ENCODE data around the gene ZFYVE26. TPM values are rescaled to one million over a fixed set of nuclear protein-coding genes. Genes with fewer than 3 reads are reported as not detected.

Gene ZFYVE26
- total RNA-seq, 1 donor from 2014 or later: 18.3 TPM

DNA sequence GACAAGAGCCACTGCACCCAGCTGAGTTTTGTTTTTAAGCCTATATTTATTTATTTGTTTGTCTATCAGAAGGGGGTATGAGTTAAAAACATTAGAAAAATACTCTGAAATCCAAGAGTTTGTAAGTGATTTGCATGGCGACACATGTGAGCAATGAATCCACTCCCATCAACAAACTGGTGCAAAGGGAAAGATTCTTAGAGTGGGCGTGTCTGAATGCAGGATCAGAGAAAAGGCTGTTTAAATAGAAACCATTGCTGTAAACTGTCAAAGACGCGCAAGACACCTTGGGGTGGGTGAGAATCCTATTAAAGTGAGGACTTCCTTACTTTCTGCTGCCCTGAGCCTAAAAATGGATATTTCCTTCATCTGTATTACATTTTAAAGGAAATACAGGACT lies 51.9 kb downstream of the ZFYVE26 start:
- H3K4me2 ChIP-seq: no peak overlapping the region
- Mint-ChIP-seq H3K4me3 (no peak overlapping the region), H3K4me1 (no peaks in the 10 kb centered on the region), H3K27ac (no peak overlapping the region), H3K27me3 (ENCODE audit: insufficient read depth, low read depth) (peaks cover 4% of the 10 kb centered on the region), H3K36me3 (peaks cover 9% of the 10 kb centered on the region), H3K9me3 (no peaks in the 10 kb centered on the region)
- no peaks in the 10 kb centered on the region for H3K27me3 ChIP-seq
- H3K9ac ChIP-seq: no peak overlapping the region
- no peak overlapping the region for H3K27ac ChIP-seq
- H3K36me3 ChIP-seq: peaks cover 3% of the 10 kb centered on the region
- no peaks in the 10 kb centered on the region for H3K4me1 ChIP-seq
- no peak for DNase-seq (ENCODE audit: low spot score)
- H3K4me3 ChIP-seq: no peak overlapping the region
- H3K79me2 ChIP-seq (ENCODE audit: low read depth): no peaks in the 10 kb centered on the region
- H3K9me3 ChIP-seq (ENCODE audit: low read depth): no peaks in the 10 kb centered on the region
- no peak overlapping the region for H2AFZ ChIP-seq (replicated peaks)
- no peaks in the 10 kb centered on the region for H3F3A ChIP-seq (ENCODE audit: low read depth)
- no peaks in the 10 kb centered on the region for H4K20me1 ChIP-seq (ENCODE audit: low read depth)
- TF ChIP-seq EZH2phosphoT487 (IDR thresholded peaks at IDR 0.05) (no peak), EZH2 (IDR thresholded peaks at IDR 0.05) (no peak)
- TF ChIP-seq, protein P1, sequence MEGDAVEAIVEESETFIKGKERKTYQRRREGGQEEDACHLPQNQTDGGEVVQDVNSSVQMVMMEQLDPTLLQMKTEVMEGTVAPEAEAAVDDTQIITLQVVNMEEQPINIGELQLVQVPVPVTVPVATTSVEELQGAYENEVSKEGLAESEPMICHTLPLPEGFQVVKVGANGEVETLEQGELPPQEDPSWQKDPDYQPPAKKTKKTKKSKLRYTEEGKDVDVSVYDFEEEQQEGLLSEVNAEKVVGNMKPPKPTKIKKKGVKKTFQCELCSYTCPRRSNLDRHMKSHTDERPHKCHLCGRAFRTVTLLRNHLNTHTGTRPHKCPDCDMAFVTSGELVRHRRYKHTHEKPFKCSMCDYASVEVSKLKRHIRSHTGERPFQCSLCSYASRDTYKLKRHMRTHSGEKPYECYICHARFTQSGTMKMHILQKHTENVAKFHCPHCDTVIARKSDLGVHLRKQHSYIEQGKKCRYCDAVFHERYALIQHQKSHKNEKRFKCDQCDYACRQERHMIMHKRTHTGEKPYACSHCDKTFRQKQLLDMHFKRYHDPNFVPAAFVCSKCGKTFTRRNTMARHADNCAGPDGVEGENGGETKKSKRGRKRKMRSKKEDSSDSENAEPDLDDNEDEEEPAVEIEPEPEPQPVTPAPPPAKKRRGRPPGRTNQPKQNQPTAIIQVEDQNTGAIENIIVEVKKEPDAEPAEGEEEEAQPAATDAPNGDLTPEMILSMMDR (IDR thresholded peaks at IDR 0.05): no peak

DNA sequence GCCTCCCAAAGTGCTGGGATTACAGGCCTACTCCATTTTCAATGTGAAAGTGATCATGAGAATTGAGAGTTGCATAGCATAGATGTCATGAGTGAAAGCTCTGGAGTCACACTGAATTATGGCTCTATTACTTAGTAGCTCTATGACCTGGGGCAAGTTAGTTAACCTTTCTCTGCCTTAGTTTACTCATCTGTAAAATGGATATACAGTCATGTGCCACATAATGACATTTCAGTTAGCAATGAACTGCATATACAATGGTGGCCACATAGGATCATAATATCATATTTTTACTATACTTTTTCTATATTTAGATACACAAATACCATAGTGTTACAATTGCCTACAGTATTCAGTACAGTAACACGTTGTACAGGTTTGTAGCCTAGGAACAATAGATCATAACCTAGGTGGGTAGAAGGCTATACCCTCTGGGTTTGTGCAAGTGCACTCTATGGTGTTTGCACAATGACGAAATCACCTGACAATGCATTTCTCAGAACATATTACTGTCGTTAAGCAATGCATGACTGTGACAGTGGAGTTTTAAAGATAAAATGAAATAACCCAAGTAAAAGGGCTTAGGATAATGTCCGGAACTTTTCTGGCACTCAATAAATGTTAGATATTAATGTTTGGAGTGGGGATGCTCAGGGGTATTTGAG lies 53.1 kb downstream of the ZFYVE26 start:
- no peak for TF ChIP-seq EZH2 (IDR thresholded peaks at IDR 0.05)
- TF ChIP-seq, protein P1 (IDR thresholded peaks at IDR 0.05): no peak
- H3K27me3 ChIP-seq: no peaks in the 10 kb centered on the region
- no peaks in the 10 kb centered on the region for H3F3A ChIP-seq (ENCODE audit: low read depth)
- H3K4me2 ChIP-seq: no peak overlapping the region
- H3K4me1 Mint-ChIP-seq: no peaks in the 10 kb centered on the region
- no peaks in the 10 kb centered on the region for H3K9me3 Mint-ChIP-seq
- H3K36me3 ChIP-seq: peaks cover 3% of the 10 kb centered on the region
- no peaks in the 10 kb centered on the region for H3K79me2 ChIP-seq (ENCODE audit: low read depth)
- no peak overlapping the region for H3K4me3 Mint-ChIP-seq
- no peak overlapping the region for H3K27ac ChIP-seq
- H3K27ac Mint-ChIP-seq: no peak overlapping the region
- H3K4me3 ChIP-seq: no peak overlapping the region
- H3K36me3 Mint-ChIP-seq: peaks cover 9% of the 10 kb centered on the region
- H3K27me3 Mint-ChIP-seq (ENCODE audit: insufficient read depth, low read depth): peaks cover 4% of the 10 kb centered on the region
- DNase-seq (ENCODE audit: low spot score): no peak
- no peak overlapping the region for H3K9ac ChIP-seq
- no peaks in the 10 kb centered on the region for H3K4me1 ChIP-seq
- no peaks in the 10 kb centered on the region for H3K9me3 ChIP-seq (ENCODE audit: low read depth)
- H4K20me1 ChIP-seq (ENCODE audit: low read depth): no peaks in the 10 kb centered on the region
- no peak overlapping the region for H2AFZ ChIP-seq (replicated peaks)

DNA sequence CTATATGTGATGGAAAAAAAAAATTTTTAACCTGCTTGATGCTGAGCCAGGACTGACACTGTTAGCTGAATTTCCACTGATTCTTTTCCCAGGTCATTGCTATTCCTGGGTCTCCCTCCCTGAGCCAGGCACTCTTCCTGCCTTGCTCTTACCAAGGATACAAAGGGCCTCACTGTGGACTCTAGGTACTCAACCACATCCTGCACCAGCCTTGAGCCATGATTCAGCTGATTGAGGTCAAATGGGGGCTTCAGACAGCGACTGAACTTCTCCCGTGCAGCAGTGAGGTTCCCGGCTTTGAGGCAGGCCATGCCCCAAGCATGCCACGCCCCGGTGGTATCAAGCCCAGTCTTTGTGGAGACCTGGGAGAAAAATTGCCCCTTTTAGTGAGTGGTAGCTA lies 54.3 kb downstream of the ZFYVE26 start:
- Histone ChIP-seq H2AFZ (replicated peaks) (no peak overlapping the region), H3K4me3 (no peak overlapping the region), H3K27ac (no peak overlapping the region), H3F3A (ENCODE audit: low read depth) (no peaks in the 10 kb centered on the region), H3K9me3 (ENCODE audit: low read depth) (no peaks in the 10 kb centered on the region), H3K79me2 (ENCODE audit: low read depth) (no peaks in the 10 kb centered on the region), H4K20me1 (ENCODE audit: low read depth) (no peaks in the 10 kb centered on the region), H3K4me2 (no peak overlapping the region), H3K36me3 (peaks cover 3% of the 10 kb centered on the region), H3K4me1 (no peaks in the 10 kb centered on the region), H3K27me3 (no peaks in the 10 kb centered on the region), H3K9ac (no peak overlapping the region)
- TF ChIP-seq EZH2phosphoT487 (IDR thresholded peaks at IDR 0.05): no peak
- TF ChIP-seq EZH2 (IDR thresholded peaks at IDR 0.05): no peak
- TF ChIP-seq, protein P1 (IDR thresholded peaks at IDR 0.05): no peak
- H3K9me3 Mint-ChIP-seq: no peaks in the 10 kb centered on the region
- no peak for DNase-seq (ENCODE audit: low spot score)
- H3K36me3 Mint-ChIP-seq: peaks cover 10% of the 10 kb centered on the region
- no peak overlapping the region for H3K4me3 Mint-ChIP-seq
- peaks cover 2% of the 10 kb centered on the region for H3K27me3 Mint-ChIP-seq (ENCODE audit: insufficient read depth, low read depth)
- no peak overlapping the region for H3K27ac Mint-ChIP-seq
- no peaks in the 10 kb centered on the region for H3K4me1 Mint-ChIP-seq
